Measurements from ENCODE around the gene SF3B3. TPM values are rescaled to one million over a fixed set of nuclear protein-coding genes. Genes with fewer than 3 reads are reported as not detected.
A peak's percentile ranks its signal among the peaks of the same experiment; 100 is the strongest.

SF3B3 gene
- total RNA-seq, 1 experiment from 2014 or later = 253 TPM

DNA sequence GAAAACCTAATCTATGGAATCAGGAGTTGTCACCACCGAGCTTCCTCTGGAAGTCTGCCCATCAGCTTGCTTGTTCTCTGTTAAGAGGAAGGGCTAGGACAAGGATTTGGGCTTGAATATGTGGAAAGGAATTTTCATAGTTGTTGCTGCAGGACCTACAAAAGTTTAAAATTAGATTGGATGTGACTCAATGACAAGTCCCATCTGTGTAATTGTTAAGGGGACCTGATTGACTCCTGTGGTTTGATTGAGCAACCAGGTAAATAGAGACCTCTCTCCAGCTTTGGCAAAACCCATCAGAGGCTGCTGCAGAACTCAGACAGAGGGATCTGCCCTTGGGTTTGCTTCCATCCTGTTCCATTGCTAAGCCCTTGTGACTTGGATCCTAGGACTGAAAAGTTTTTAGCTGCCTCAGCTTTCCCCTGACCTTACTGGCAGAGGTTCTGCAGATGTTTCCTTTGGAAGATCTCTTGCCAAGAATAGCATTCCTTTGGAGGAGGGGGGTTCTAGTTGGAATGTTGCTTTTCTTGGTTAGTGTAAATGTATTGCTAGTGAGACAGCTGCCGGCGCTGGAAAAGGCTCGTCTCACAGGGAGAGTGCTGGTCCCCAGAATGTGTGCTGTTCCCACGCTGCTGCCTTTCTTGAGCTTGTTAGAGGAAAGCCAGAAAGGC lies 50.0 kb downstream of the SF3B3 start:
- no peak overlapping the region for H3K4me3 ChIP-seq (ENCODE audit: low read depth in 2 of 2, low read length in 2 of 2)
- H3K36me3 ChIP-seq (ENCODE audit: control insufficient read depth, insufficient read depth, low read length) = peaks cover 27% of the 10 kb centered on the region
- DNase-seq (ENCODE audit: low read depth, low spot score) (no peak), ATAC-seq (no peak)
- intact Hi-C loops (cut with micrococcal nuclease; ENCODE audit: unreplicated experiment) = loop anchor here (10.0 kb wide), 1 partner anchor 81 kb away; no protein-coding TSS in a partner anchor
- CTCF ChIA-PET = no interaction called here
- peak overlapping the region; percentile 44; the same call in 1 of the 2 replicates for H3K27ac ChIP-seq (ENCODE audit: low read length)
- in situ Hi-C loops (cut with HindIII; ENCODE audit: low pct_unique_long_range_greater_than_20kb, low sequenced_read_pairs) = no loop called here
- POLR2A ChIA-PET = no interaction called here
- peaks cover 21% of the 10 kb centered on the region for H3K4me1 ChIP-seq (ENCODE audit: control insufficient read depth, insufficient read depth, low read length)
- no peak for TF ChIP-seq SIN3A (IDR thresholded peaks at IDR 0.05; ENCODE audit: borderline replicate concordance, insufficient read depth, low read depth, low read length)
- TF ChIP-seq POLR2AphosphoS5 (IDR thresholded peaks at IDR 0.05; ENCODE audit: low read depth, low read length) = no peak; the same call in 1 of the 2 replicates
- TF ChIP-seq TCF7L2 (IDR thresholded peaks at IDR 0.05; ENCODE audit: low read depth, low read length) = no peak
- TF ChIP-seq, protein P1, sequence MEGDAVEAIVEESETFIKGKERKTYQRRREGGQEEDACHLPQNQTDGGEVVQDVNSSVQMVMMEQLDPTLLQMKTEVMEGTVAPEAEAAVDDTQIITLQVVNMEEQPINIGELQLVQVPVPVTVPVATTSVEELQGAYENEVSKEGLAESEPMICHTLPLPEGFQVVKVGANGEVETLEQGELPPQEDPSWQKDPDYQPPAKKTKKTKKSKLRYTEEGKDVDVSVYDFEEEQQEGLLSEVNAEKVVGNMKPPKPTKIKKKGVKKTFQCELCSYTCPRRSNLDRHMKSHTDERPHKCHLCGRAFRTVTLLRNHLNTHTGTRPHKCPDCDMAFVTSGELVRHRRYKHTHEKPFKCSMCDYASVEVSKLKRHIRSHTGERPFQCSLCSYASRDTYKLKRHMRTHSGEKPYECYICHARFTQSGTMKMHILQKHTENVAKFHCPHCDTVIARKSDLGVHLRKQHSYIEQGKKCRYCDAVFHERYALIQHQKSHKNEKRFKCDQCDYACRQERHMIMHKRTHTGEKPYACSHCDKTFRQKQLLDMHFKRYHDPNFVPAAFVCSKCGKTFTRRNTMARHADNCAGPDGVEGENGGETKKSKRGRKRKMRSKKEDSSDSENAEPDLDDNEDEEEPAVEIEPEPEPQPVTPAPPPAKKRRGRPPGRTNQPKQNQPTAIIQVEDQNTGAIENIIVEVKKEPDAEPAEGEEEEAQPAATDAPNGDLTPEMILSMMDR (IDR thresholded peaks at IDR 0.05) = no peak
- TF ChIP-seq, protein P2, sequence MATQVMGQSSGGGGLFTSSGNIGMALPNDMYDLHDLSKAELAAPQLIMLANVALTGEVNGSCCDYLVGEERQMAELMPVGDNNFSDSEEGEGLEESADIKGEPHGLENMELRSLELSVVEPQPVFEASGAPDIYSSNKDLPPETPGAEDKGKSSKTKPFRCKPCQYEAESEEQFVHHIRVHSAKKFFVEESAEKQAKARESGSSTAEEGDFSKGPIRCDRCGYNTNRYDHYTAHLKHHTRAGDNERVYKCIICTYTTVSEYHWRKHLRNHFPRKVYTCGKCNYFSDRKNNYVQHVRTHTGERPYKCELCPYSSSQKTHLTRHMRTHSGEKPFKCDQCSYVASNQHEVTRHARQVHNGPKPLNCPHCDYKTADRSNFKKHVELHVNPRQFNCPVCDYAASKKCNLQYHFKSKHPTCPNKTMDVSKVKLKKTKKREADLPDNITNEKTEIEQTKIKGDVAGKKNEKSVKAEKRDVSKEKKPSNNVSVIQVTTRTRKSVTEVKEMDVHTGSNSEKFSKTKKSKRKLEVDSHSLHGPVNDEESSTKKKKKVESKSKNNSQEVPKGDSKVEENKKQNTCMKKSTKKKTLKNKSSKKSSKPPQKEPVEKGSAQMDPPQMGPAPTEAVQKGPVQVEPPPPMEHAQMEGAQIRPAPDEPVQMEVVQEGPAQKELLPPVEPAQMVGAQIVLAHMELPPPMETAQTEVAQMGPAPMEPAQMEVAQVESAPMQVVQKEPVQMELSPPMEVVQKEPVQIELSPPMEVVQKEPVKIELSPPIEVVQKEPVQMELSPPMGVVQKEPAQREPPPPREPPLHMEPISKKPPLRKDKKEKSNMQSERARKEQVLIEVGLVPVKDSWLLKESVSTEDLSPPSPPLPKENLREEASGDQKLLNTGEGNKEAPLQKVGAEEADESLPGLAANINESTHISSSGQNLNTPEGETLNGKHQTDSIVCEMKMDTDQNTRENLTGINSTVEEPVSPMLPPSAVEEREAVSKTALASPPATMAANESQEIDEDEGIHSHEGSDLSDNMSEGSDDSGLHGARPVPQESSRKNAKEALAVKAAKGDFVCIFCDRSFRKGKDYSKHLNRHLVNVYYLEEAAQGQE (IDR thresholded peaks at IDR 0.05; ENCODE audit: insufficient read depth in 1 of 2, low read depth in 2 of 2, low read length in 1 of 2) = no peak
- no TSS peak for BruUV-seq (replicated peaks)
- no peaks in the 10 kb centered on the region for H3K27me3 ChIP-seq (ENCODE audit: control insufficient read depth, insufficient read depth, low read length)
- no peaks in the 10 kb centered on the region for H3K9me3 ChIP-seq (ENCODE audit: control insufficient read depth, insufficient read depth, low read depth, low read length)

DNA sequence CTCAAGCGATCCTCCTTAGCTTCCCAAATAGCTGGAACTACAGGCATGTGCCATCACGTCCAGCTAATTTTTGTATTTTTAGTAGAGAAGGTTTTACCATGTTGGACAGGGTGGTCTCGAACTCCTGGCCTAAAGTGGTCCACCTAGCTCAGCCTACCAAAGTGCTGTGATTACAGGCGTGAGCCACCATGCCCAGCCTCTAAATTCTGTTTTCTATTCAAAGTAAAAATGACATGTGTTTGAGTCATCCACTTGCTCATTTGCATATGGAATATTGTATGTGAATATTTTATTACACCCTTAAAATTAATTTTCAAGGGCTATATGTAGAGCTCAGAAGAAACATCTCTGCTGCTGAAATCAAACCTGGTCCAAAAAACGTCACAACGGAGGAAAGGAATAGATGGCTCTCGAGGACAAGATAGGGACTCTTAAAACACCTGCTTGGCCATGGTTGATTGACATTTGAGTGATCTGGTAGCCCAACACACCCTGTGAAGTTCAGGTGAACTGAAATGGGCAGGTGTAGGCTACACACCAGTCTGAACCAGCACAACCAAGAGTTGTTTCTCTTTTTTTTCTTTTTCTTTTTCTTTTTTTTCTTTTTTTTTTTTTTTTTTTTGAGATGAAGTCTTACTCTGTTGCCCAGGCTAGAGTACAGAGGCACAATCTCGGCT lies 51.1 kb downstream of the SF3B3 start:
- H3K9me3 ChIP-seq (ENCODE audit: control insufficient read depth, insufficient read depth, low read depth, low read length) = no peaks in the 10 kb centered on the region
- ChIA-PET POLR2A (no interaction called here), CTCF (no interaction called here)
- H3K4me3 ChIP-seq (ENCODE audit: low read depth in 2 of 2, low read length in 2 of 2) = no peak overlapping the region
- no peak for TF ChIP-seq TCF7L2 (IDR thresholded peaks at IDR 0.05; ENCODE audit: low read depth, low read length)
- in situ Hi-C loops (cut with HindIII; ENCODE audit: low pct_unique_long_range_greater_than_20kb, low sequenced_read_pairs) = no loop called here
- peaks cover 21% of the 10 kb centered on the region; the same call in 1 of the 2 replicates for H3K36me3 ChIP-seq (ENCODE audit: control insufficient read depth, insufficient read depth, low read length)
- BruUV-seq (replicated peaks) = no TSS peak
- H3K27me3 ChIP-seq (ENCODE audit: control insufficient read depth, insufficient read depth, low read length) = no peaks in the 10 kb centered on the region
- intact Hi-C loops (cut with micrococcal nuclease; ENCODE audit: unreplicated experiment) = loop anchor here (10.0 kb wide), 1 partner anchor 80 kb away; no protein-coding TSS in a partner anchor
- no peak overlapping the region for H3K27ac ChIP-seq (ENCODE audit: low read length)
- H3K4me1 ChIP-seq (ENCODE audit: control insufficient read depth, insufficient read depth, low read length) = peaks cover 21% of the 10 kb centered on the region
- DNase-seq (ENCODE audit: low read depth, low spot score) (no peak), ATAC-seq (no peak)

DNA sequence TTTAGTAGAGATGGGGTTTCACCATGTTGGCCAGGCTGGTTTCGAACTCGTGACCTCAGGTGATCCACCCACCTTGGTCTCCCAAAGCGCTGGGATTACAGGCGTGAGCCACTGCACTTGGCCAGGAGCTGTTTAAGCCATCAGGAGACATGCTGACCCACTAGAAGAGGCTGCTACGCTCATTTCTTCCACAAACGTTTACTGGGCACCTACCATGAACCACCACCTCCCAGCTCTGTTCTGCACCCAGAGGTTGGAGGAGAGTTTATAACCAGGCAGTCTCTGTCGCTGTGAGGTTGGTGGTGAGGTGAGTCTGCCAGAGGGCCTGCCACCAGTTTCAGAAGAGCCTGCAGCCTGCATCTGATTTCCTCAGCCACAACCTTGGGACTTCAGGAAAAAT lies 51.8 kb downstream of the SF3B3 start:
- peak overlapping the region; percentile 39; the same call in 1 of the 2 replicates for H3K27ac ChIP-seq (ENCODE audit: low read length)
- DNase-seq (ENCODE audit: low read depth, low spot score) (no peak), ATAC-seq (no peak)
- CTCF ChIA-PET = no interaction called here
- BruUV-seq (replicated peaks) = TSS peak; percentile 8
- peaks cover 21% of the 10 kb centered on the region for H3K4me1 ChIP-seq (ENCODE audit: control insufficient read depth, insufficient read depth, low read length)
- intact Hi-C loops (cut with micrococcal nuclease; ENCODE audit: unreplicated experiment) (loop anchor here (10.0 kb wide), 1 partner anchor 79 kb away; no protein-coding TSS in a partner anchor), in situ Hi-C loops (cut with HindIII; ENCODE audit: low pct_unique_long_range_greater_than_20kb, low sequenced_read_pairs) (no loop called here)
- no peaks in the 10 kb centered on the region for H3K27me3 ChIP-seq (ENCODE audit: control insufficient read depth, insufficient read depth, low read length)
- TF ChIP-seq, protein P2 (IDR thresholded peaks at IDR 0.05; ENCODE audit: insufficient read depth in 1 of 2, low read depth in 2 of 2, low read length in 1 of 2) = no peak
- TF ChIP-seq TCF7L2 (IDR thresholded peaks at IDR 0.05; ENCODE audit: low read depth, low read length) (no peak), POLR2AphosphoS5 (IDR thresholded peaks at IDR 0.05; ENCODE audit: low read depth, low read length) (no peak), SIN3A (IDR thresholded peaks at IDR 0.05; ENCODE audit: borderline replicate concordance, insufficient read depth, low read depth, low read length) (no peak)
- TF ChIP-seq, protein P1 (IDR thresholded peaks at IDR 0.05) = no peak
- H3K36me3 ChIP-seq (ENCODE audit: control insufficient read depth, insufficient read depth, low read length) = peaks cover 19% of the 10 kb centered on the region; the same call in 1 of the 2 replicates
- POLR2A ChIA-PET = no interaction called here
- H3K9me3 ChIP-seq (ENCODE audit: control insufficient read depth, insufficient read depth, low read depth, low read length) = no peaks in the 10 kb centered on the region
- no peak overlapping the region for H3K4me3 ChIP-seq (ENCODE audit: low read depth in 2 of 2, low read length in 2 of 2)
